ENCODE results near the gene CINP.
"Not testable (repeated sequence)": the region's sequence is repeated elsewhere in the genome, so short reads cannot be mapped to it uniquely, and the experiment has no call there.

The CINP gene

DNA sequence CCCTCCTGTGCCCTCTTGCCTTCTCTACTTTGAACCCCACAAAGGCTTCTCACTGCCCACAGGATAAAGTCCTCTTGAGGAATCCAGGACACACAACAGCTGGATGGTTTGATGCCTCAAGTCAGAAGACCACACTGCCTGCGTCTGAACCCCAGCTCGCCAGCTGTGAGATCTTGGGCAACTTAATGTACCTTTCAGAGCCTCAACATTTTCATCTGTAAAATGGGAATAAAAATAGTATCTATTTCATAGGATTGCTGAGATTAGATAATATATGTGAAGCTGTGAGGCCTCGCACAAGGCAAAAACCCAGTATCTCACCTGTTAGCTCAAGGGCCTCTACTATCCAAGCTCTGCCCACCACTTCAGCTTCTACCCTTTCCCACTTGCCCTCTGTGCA is 2.3 kb downstream of the CINP start:
- H3K4me3 ChIP-seq (ENCODE audit: low read depth, low read length) = no peak overlapping the region
- no peak for DNase-seq (ENCODE audit: low read depth)

GRCh38 chr14:102359341-102359740 is 3.3 kb downstream of the CINP start:
- no peak overlapping the region for H3K4me3 ChIP-seq (ENCODE audit: low read depth, low read length)
- no peak for DNase-seq (ENCODE audit: low read depth)

GRCh38 chr14:102356280-102356679 is 6.4 kb downstream of the CINP start:
- no peak overlapping the region for H3K4me3 ChIP-seq (ENCODE audit: low read depth, low read length)
- DNase-seq (ENCODE audit: low read depth) = no peak

GRCh38 chr14:102353126-102353619 is 9.5 kb downstream of the CINP start:
- H3K4me3 ChIP-seq (ENCODE audit: low read depth, low read length) = no peak overlapping the region
- DNase-seq (ENCODE audit: low read depth) = no peak

DNA sequence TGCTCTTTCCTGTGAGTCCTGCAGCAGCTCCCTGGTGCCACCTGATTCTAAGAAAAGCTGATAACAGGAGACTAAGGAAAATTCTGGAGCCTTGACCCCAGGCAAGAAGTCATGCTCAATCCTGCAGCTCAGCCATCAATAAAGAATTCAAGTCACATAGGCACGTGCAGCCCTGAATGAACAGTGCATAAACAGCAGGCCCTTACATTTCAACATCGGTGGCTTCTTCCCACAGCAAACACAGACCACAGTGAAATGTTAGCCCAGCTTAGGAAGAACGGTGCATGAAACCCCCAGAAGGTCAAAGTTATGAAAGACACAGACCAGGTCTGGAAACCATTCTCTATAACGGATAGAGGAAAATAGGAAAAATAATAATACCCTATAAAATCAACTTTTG is 10.5 kb downstream of the CINP start:
- no peak for DNase-seq (ENCODE audit: low read depth)
- H3K4me3 ChIP-seq (ENCODE audit: low read depth, low read length) = no peak overlapping the region

- not testable (repeated sequence) for H3K4me3 ChIP-seq (ENCODE audit: low read depth, low read length); DNase-seq (ENCODE audit: low read depth)
These were observed 11.1 kb downstream of the CINP start for GRCh38 chr14:102351593-102351992.

GRCh38 chr14:102351023-102351422 is 11.7 kb downstream of the CINP start:
- H3K4me3 ChIP-seq (ENCODE audit: low read depth, low read length) = no peak overlapping the region
- DNase-seq (ENCODE audit: low read depth) = no peak

- no peak overlapping the region for H3K4me3 ChIP-seq (ENCODE audit: low read depth, low read length)
- no peak for DNase-seq (ENCODE audit: low read depth)
These were observed 14.3 kb downstream of the CINP start for GRCh38 chr14:102348376-102348775.

GRCh38 chr14:102346645-102347044 is 16.0 kb downstream of the CINP start:
- no peak for DNase-seq (ENCODE audit: low read depth)
- H3K4me3 ChIP-seq (ENCODE audit: low read depth, low read length) = no peak overlapping the region

DNA sequence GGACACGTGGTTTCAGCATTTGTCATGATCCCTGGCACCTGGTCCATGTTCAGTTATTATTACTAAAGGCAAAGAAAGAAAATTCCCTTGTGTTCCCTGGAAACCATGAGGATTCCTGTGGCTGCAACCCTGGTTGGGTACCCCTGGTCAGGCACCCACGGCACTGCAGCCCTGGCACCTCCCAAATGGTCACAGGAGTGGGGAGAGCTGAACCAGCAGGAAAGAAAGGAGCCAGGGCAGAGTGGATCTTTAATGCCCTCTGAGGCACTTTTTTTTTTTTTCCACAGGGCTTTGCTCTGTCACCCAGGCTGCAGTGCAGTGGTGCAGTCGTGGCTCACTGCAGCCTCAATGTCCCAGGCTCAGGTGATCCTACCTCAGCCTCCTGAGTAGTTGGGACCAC is 17.5 kb downstream of the CINP start:
- DNase-seq (ENCODE audit: low read depth) = no peak
- H3K4me3 ChIP-seq (ENCODE audit: low read depth, low read length) = no peak overlapping the region

DNA sequence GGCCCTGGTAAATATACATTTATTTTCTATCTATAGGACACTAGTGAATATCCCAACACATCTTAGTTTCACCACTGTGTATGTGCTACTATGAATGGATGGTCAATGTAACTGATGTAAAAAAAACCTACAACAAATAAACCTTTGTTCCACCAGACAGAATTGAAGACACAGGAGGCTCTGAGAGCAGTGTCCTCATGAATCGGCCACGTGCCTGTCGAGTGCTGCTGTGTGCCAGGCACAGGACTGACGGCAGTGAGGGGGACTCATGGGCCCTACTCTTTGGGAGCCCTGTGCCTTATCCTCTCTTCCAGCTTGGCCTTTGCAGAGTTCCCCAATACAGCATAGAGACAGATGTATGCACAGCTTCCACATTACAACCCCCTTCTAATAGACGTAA is 18.2 kb downstream of the CINP start:
- DNase-seq (ENCODE audit: low read depth) = no peak
- no peak overlapping the region for H3K4me3 ChIP-seq (ENCODE audit: low read depth, low read length)

GRCh38 chr14:102344084-102344483 is 18.6 kb downstream of the CINP start:
- H3K4me3 ChIP-seq (ENCODE audit: low read depth, low read length) = no peak overlapping the region
- no peak for DNase-seq (ENCODE audit: low read depth)

DNA sequence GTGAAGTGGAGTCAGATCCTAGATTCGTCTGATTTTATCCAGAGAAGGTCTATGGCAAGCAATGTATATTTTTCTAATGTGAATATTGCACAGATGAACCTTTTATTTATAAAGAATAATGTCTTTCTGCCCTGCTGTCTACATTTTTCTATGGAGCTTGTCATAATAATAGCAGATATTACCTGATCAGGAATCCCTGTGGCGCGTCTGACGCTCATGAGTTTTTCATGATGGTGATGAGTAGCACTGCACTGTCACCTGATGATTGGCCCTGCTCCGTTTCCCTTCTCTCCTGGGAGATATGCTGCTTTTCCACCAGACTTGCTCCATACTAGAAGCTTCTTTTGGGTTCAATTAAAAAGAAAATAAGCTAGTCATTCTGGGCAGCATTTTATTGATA is 20.5 kb downstream of the CINP start:
- no peak overlapping the region for H3K4me3 ChIP-seq (ENCODE audit: low read depth, low read length)
- no peak for DNase-seq (ENCODE audit: low read depth)

GRCh38 chr14:102341566-102341965 is 21.1 kb downstream of the CINP start:
- H3K4me3 ChIP-seq (ENCODE audit: low read depth, low read length) = no peak overlapping the region
- DNase-seq (ENCODE audit: low read depth) = no peak

- H3K4me3 ChIP-seq (ENCODE audit: low read depth, low read length) = no peak overlapping the region
- no peak for DNase-seq (ENCODE audit: low read depth)
These were observed 24.0 kb downstream of the CINP start for GRCh38 chr14:102338724-102339123.

DNA sequence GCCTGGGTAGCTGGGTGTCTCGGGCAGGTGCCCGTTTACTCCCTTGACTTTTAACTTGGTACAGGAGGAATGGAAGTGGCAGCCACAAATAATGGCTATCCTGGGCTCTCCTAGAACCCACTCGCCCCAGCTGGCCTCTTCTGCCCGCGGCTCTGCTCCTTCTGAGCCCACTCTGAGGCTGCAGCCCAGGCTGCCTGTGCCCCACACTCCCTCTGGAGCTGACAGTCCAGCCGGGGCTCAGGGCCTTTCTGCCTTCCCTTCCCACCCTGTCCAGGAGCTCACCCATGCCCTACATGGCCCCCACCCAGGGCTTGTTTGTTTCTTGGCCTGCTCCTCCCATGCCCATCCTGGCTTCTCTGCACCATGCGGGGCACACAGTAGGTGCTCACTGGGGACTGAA is 27.5 kb downstream of the CINP start:
- no peak overlapping the region for H3K4me3 ChIP-seq (ENCODE audit: low read depth, low read length)

DNA sequence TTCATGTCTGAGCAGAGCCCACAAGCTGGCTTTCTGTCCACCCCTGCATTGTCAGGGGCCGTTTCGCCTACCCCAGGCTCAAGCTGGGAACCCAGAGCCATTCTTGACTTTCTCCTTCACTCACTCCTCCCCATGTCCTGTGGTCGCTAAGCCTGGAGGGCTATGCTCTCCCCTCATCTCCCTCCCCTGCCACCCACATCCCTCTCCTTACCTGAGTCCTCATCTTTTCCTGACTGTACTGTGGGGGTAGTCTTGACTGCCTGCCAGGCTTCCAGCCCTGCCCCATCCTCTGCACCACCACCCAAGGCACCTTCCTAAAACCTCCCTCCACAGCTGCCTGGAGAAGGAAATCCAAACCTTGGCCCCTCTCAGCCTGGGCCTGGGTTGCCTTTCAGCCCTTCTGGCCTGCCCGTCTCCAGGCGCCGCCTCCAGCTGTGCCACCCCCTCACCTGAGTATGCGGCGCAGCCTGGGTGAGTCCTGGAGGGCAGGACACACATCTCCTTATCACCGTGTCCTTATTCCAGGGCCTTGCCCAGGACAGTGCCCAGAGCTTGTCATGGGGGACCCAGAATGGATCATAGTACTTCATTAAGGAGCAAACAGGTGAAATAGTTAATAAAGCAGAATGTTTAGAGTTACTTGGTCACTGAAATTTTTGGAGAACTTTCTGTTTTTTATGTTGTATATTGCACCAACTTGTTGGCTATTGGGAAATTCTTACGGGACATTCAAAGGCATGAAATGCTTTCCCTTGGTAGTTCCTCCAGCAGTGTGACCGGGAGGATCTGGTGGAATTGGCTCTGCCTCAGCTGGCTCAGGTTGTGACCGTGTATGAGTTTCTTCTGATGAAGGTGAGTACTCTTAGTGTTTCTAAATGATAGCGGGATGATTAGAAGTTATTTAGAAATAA is 28.6 kb downstream of the CINP start:
- no peak for DNase-seq (ENCODE audit: low read depth)
- no peak overlapping the region for H3K4me3 ChIP-seq (ENCODE audit: low read depth, low read length)

More for the DNA sequence above, 27.5 kb downstream of the CINP start:
- DNase-seq (ENCODE audit: low read depth) = no peak

GRCh38 chr14:102333390-102333789 is 29.3 kb downstream of the CINP start:
- no peak overlapping the region for H3K4me3 ChIP-seq (ENCODE audit: low read depth, low read length)
- no peak for DNase-seq (ENCODE audit: low read depth)

GRCh38 chr14:102330806-102331205 is 31.9 kb downstream of the CINP start:
- DNase-seq (ENCODE audit: low read depth) = no peak
- no peak overlapping the region for H3K4me3 ChIP-seq (ENCODE audit: low read depth, low read length)

- not testable (repeated sequence) for DNase-seq (ENCODE audit: low read depth); H3K4me3 ChIP-seq (ENCODE audit: low read depth, low read length)
These were observed 33.3 kb downstream of the CINP start for GRCh38 chr14:102329381-102329780.

DNA sequence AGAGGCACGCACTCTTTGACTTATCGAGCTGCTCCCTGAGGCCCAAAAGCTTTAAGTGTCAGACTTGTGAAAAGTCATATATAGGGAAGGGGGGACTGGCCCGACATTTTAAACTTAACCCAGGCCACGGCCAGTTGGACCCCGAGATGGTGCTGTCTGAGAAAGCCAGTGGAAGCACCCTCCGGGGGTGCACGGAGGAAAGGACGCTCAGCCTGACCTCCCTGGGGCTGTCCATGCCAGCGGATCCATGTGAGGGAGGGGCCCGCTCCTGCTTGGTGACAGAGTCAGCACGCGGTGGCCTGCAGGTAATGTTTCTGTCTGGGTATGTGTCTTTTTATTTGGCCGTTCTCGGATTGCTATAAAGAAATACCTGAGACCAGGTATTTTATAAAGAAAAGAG is 36.1 kb downstream of the CINP start:
- no peak for DNase-seq (ENCODE audit: low read depth)
- H3K4me3 ChIP-seq (ENCODE audit: low read depth, low read length) = no peak overlapping the region
